Heart left ventricle (tissue), 16 donors: ENCODE data around the gene INTS12. TPM values are rescaled to one million over a fixed set of nuclear protein-coding genes. Genes with fewer than 3 reads are reported as not detected.

ENCODE experiments used
- ATAC-seq, 4 donors: fragments of 200-7000 bp; cut with Tn5 transposase; one replicate each; pipeline ENCODE4 v1.9.1; 2020 to 2022; ENCODE audit warnings: moderate library complexity in 4 of 4, mild to moderate bottlenecking in 3 of 4, moderate number of reproducible peaks in 1 of 4
- DNase-seq, 5 donors: peaks; one replicate each; pipeline ENCODE4 v3.0.0-alpha.2; 2020
- H3K27ac ChIP-seq, 12 donors: fragments of 200-600 bp; sonication (generic) in 4 of 12; one replicate each; pipeline versions ENCODE4 v1.5.0 to v1.8.0; 2016 to 2022; ENCODE audit warnings: mild to moderate bottlenecking in 2 of 12
- H3K27me3 ChIP-seq, 9 donors: fragments of 200-600 bp; sonication (generic) in 2 of 9; one replicate each; pipeline versions ENCODE4 v1.5.1 to v1.8.0; 2016 to 2022; ENCODE audit warnings: mild to moderate bottlenecking in 3 of 9
- H3K36me3 ChIP-seq, 9 donors: fragments of 200-600 bp; sonication (generic) in 2 of 9; one replicate each; pipeline versions ENCODE4 v1.5.0 to v1.8.0; 2018 to 2022; ENCODE audit warnings: mild to moderate bottlenecking in 2 of 9
- H3K4me1 ChIP-seq, 12 donors: fragments of 200-600 bp; sonication (generic) in 4 of 12; one replicate each; pipeline versions ENCODE4 v1.5.0 to v1.8.0; 2016 to 2022; ENCODE audit warnings: mild to moderate bottlenecking in 3 of 12
- H3K4me3 ChIP-seq, 12 donors: fragments of 200-600 bp; sonication (generic) in 4 of 12; one replicate each; pipeline versions ENCODE4 v1.5.0 to v1.8.0; 2017 to 2022; ENCODE audit warnings: mild to moderate bottlenecking in 9 of 12, moderate library complexity in 4 of 12
- H3K9me3 ChIP-seq, 12 donors: fragments of 200-600 bp; sonication (generic) in 4 of 12; one replicate each; pipeline versions ENCODE4 v1.5.0 to v1.8.0; 2016 to 2022; ENCODE audit warnings: mild to moderate bottlenecking in 1 of 12
- POLR2A ChIP-seq, 2 donors: fragments of 450-650 bp; IDR thresholded peaks; one replicate each; pipeline ENCODE4 v1.6.1; 2017; ENCODE audit warnings: antibody characterized with exemption in 2 of 2, mild to moderate bottlenecking in 2 of 2, moderate library complexity in 2 of 2
- WGBS, 4 donors: extraction: QIAGEN DNeasy Blood & Tissue Kit in 2 of 4; methylation state at CpG; one replicate each; pipeline versions ENCODE4 v1.1.5 to v1.1.7; 2013 to 2018; 5-methylcytosine and 5-hydroxymethylcytosine counted together
- intact Hi-C, 10 donors: fragments of 100-400 bp; cut with DNase I; formaldehyde crosslinking; loops; one replicate each; pipeline versions ENCODE4 v1.11.1 to v1.14.2; 2022
- polyA plus RNA-seq, 2 donors: library from polyadenylated mRNA; stranded (reverse); fragments of 200-250 nt; gene quantifications; one replicate each; pipeline ENCODE4 v1.2.3, GENCODE V29; 2013
- total RNA-seq, 9 donors: library from RNA; depleted of rRNA in 2 of 9; stranded (reverse); fragments of >200 nt in 2 of 9; fragmentation: NEBNext Ultra II Directional in 3 of 9; extraction: Animal tissue kit (Norgen Biotek cat#: 25700) in 3 of 9; gene quantifications; one replicate each; pipeline versions ENCODE4 v1.1.0 to v1.2.4, GENCODE V29; 2016 to 2023
- TF ChIP-seq, protein P1 (sequence below), 12 donors: fragments of 200-600 bp; sonication (generic) in 4 of 12; IDR thresholded peaks; one replicate each; pipeline versions ENCODE4 v1.5.0 to v1.8.0; 2018 to 2022; ENCODE audit warnings: antibody characterized with exemption in 12 of 12, mild to moderate bottlenecking in 5 of 12
- donor health status: ischemic (EF 13 %, LVEDD 7.1; RV severe dilation, severe dysfunction).
- donor health status: healthy with polysubstance abuse.
- donor health status: DM: no; HTN: yes; CAD: no.
- donor health status: DM: no; HTN: no; CAD: no.
- donor health status: ischemic (EF 25% LVEDD 6.9; RV normal size, moderate dysfunction).
- donor health status: ischemic (EF 25% LVEDD 5.7; RV mildly dilated, moderate dysfunction).
- donor health status: healthy.
- donor health status: DM: yes; HTN: yes; CAD: no.
- donor health status: ischemic (EF 35%, LVEDD 5.7; RV mildly dilated, moderate dysfunction).
- donor health status: nonischemic (EF 11% LVEDD 7.7; RV severe dilation, severe dysfunction).
- donor health status: DM: yes; HTN: yes; CAD: no.
- donor health status: PGD.
- donor health status: ischemic (EF 29% LVEDD 5.4; RV normal size, mild dysfunction).
- donor health status: nonischemic (EF 23%, LVEDD 6.1; RV moderate dilation, normal function).

Gene INTS12
- total and polyA plus RNA-seq, 11 donors: 11.4 to 34.2 (median 22.2) TPM

DNA sequence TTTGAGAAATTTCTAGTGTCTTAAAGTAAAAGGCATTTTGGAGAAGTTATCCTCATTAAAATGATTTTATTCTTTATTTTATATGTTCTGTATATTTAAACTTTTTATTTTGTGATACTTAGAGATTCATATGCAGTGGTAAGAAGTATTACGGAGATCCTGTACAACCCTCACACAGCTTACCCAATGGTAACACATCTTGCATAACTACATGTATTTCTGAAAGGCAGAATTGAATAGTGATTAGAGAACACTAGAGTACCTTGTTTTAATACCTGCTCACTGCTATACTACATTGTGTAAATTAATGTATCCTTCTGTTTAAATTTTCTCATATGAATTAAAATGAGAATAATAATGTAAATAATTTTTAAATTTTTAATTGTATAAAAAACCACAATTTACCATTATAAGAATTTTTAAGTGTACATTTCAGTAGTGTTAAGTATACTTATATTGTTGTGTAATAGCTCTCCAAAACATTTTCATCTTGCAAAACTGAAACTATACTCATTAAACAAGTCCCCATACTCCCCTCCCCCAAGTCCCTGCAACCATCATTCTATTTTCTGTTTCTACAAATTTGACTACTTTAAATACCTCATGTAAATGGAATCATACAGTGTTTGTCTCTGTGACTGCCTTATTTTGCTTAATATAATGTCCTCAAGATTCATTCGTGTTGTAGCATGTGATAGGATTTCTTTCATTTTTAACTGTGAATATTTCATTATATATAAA lies 45.4 kb downstream of the INTS12 start:
- no peaks in the 10 kb centered on the region for H3K9me3 ChIP-seq
- H3K4me1 ChIP-seq: peaks cover 0 to 10% (median 0%) of the 10 kb centered on the region in 12 donors
- ATAC-seq (no peak), DNase-seq (no peak)
- intact Hi-C loops: no loop called here
- TF ChIP-seq POLR2A (IDR thresholded peaks at IDR 0.05): no peak
- TF ChIP-seq, protein P1, sequence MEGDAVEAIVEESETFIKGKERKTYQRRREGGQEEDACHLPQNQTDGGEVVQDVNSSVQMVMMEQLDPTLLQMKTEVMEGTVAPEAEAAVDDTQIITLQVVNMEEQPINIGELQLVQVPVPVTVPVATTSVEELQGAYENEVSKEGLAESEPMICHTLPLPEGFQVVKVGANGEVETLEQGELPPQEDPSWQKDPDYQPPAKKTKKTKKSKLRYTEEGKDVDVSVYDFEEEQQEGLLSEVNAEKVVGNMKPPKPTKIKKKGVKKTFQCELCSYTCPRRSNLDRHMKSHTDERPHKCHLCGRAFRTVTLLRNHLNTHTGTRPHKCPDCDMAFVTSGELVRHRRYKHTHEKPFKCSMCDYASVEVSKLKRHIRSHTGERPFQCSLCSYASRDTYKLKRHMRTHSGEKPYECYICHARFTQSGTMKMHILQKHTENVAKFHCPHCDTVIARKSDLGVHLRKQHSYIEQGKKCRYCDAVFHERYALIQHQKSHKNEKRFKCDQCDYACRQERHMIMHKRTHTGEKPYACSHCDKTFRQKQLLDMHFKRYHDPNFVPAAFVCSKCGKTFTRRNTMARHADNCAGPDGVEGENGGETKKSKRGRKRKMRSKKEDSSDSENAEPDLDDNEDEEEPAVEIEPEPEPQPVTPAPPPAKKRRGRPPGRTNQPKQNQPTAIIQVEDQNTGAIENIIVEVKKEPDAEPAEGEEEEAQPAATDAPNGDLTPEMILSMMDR (IDR thresholded peaks at IDR 0.05): no peak
- H3K36me3 ChIP-seq: no peaks in the 10 kb centered on the region
- no peak overlapping the region for H3K4me3 ChIP-seq
- 90 to 97% (median 93%) methylated on average over 2 of the region's 2 CpGs for whole genome bisulfite sequencing, 4 donors
- no peak overlapping the region for H3K27ac ChIP-seq
- H3K27me3 ChIP-seq: no peaks in the 10 kb centered on the region

DNA sequence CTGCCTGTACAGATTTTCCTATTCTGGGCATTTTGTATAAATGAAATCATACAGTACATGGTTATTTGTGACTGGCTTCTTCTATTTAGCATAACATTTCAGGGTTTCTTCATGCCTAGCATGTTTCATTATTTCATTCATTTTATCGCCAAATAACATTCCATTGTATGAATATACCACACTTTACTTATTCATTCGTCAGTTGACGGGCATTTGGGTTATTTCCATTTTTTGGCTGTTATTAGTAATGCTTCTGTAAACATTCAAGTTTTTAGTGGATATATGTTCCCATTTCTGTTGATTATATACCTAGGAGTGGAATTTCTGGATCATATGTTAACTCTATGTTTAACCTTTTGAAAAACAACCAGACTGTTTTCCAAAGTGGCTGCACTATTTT lies 47.5 kb downstream of the INTS12 start:
- TF ChIP-seq POLR2A (IDR thresholded peaks at IDR 0.05): no peak
- TF ChIP-seq, protein P1 (IDR thresholded peaks at IDR 0.05): no peak
- no peaks in the 10 kb centered on the region for H3K27me3 ChIP-seq
- H3K27ac ChIP-seq: no peak overlapping the region
- DNase-seq (no peak), ATAC-seq (no peak)
- H3K4me1 ChIP-seq: peaks cover 0 to 10% (median 0%) of the 10 kb centered on the region in 12 donors
- H3K9me3 ChIP-seq: no peaks in the 10 kb centered on the region
- 95 to 97% (median 96%) methylated on average over 3 of the region's 3 CpGs for WGBS, 4 donors
- intact Hi-C loops: no loop called here
- no peaks in the 10 kb centered on the region for H3K36me3 ChIP-seq
- no peak overlapping the region for H3K4me3 ChIP-seq

GRCh38 chr4:105659190-105659589 lies 49.3 kb downstream of the INTS12 start:
- intact Hi-C loops: no loop called here
- Histone ChIP-seq H3K36me3 (no peaks in the 10 kb centered on the region), H3K27me3 (no peaks in the 10 kb centered on the region), H3K4me1 (peaks cover 0 to 10% (median 0%) of the 10 kb centered on the region in 12 donors), H3K27ac (no peak overlapping the region), H3K4me3 (no peak overlapping the region), H3K9me3 (no peaks in the 10 kb centered on the region)
- no peak for TF ChIP-seq POLR2A (IDR thresholded peaks at IDR 0.05)
- TF ChIP-seq, protein P1 (IDR thresholded peaks at IDR 0.05): no peak
- 75 to 85% (median 84%) methylated on average over 5 to 6 of the region's 6 CpGs for WGBS, 4 donors
- ATAC-seq (no peak), DNase-seq (no peak)

DNA sequence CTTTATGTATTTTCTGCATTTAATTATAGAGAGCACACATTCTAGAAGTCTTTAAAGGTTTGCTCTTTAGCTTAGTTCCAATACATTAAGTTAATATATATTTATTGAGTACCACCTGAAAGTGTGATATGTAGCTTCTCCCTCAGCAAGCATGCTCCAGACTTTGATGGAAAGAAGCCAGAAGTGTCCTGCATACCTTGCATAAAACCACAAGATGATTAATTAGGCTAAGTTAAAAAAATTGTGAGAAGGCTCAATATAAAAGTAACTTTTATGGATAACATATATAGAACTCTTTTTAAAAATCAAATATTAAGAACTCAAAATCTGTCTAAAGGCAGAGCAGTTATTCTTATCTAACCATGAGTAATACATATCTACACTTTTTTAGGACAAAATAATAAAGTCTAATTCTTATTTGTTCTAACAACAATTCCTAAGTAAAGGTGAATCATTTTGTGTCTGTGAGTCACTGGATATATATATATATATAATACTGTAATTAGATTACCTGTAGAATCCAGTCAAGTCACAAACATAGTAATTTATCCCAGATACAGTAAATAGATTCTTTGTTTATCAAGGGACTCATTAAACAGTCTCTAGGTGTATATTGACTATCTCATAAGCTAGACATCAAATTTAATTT lies 51.2 kb downstream of the INTS12 start:
- H3K36me3 ChIP-seq: no peaks in the 10 kb centered on the region
- ATAC-seq: no peak
- H3K4me3 ChIP-seq: no peak overlapping the region
- no peak overlapping the region for H3K27ac ChIP-seq
- H3K9me3 ChIP-seq: no peaks in the 10 kb centered on the region
- H3K27me3 ChIP-seq: no peaks in the 10 kb centered on the region
- no peak for DNase-seq
- H3K4me1 ChIP-seq: no peaks in the 10 kb centered on the region
- intact Hi-C loops: no loop called here
- TF ChIP-seq, protein P1 (IDR thresholded peaks at IDR 0.05): no peak
- TF ChIP-seq POLR2A (IDR thresholded peaks at IDR 0.05): no peak
